SK-N-SH (cell line): ENCODE data around the gene SGO2.

Source experiments
- TF ChIP-seq, protein P1 (sequence below): IDR thresholded peaks from 2 replicates; pipeline ENCODE4 v1.6.1; 2012; ENCODE audit warnings: mild to moderate bottlenecking, low read depth, low read length, moderate library complexity
- TF ChIP-seq, protein P2 (sequence below): fragments of 200-600 bp; sonication (generic); IDR thresholded peaks from 2 replicates; pipeline ENCODE4 v1.6.1; 2017; ENCODE audit warnings: antibody characterized with exemption, mild to moderate bottlenecking, moderate library complexity
- TF ChIP-seq, protein P3 (sequence below): IDR thresholded peaks from 2 replicates; pipeline ENCODE4 v1.4.0; 2012; ENCODE audit warnings: low read depth

DNA sequence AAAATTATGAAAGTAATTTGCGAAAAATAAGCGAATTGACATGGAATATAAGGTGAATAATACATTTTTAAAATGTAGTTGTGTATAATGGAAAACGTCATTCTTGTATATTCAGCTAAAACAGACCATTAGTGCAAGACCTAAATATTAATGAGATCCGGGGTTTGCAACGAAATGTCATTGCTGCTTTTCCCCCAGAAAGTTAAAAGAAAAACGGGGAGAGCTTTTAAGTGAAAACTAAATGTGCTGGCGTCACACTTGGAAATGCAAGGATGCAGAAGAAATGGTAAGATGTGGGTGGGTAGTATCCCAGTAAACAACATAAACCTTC lies 491 bp upstream of the SGO2 start:
- TF ChIP-seq, protein P1, sequence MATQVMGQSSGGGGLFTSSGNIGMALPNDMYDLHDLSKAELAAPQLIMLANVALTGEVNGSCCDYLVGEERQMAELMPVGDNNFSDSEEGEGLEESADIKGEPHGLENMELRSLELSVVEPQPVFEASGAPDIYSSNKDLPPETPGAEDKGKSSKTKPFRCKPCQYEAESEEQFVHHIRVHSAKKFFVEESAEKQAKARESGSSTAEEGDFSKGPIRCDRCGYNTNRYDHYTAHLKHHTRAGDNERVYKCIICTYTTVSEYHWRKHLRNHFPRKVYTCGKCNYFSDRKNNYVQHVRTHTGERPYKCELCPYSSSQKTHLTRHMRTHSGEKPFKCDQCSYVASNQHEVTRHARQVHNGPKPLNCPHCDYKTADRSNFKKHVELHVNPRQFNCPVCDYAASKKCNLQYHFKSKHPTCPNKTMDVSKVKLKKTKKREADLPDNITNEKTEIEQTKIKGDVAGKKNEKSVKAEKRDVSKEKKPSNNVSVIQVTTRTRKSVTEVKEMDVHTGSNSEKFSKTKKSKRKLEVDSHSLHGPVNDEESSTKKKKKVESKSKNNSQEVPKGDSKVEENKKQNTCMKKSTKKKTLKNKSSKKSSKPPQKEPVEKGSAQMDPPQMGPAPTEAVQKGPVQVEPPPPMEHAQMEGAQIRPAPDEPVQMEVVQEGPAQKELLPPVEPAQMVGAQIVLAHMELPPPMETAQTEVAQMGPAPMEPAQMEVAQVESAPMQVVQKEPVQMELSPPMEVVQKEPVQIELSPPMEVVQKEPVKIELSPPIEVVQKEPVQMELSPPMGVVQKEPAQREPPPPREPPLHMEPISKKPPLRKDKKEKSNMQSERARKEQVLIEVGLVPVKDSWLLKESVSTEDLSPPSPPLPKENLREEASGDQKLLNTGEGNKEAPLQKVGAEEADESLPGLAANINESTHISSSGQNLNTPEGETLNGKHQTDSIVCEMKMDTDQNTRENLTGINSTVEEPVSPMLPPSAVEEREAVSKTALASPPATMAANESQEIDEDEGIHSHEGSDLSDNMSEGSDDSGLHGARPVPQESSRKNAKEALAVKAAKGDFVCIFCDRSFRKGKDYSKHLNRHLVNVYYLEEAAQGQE: no peak
- TF ChIP-seq, protein P2, sequence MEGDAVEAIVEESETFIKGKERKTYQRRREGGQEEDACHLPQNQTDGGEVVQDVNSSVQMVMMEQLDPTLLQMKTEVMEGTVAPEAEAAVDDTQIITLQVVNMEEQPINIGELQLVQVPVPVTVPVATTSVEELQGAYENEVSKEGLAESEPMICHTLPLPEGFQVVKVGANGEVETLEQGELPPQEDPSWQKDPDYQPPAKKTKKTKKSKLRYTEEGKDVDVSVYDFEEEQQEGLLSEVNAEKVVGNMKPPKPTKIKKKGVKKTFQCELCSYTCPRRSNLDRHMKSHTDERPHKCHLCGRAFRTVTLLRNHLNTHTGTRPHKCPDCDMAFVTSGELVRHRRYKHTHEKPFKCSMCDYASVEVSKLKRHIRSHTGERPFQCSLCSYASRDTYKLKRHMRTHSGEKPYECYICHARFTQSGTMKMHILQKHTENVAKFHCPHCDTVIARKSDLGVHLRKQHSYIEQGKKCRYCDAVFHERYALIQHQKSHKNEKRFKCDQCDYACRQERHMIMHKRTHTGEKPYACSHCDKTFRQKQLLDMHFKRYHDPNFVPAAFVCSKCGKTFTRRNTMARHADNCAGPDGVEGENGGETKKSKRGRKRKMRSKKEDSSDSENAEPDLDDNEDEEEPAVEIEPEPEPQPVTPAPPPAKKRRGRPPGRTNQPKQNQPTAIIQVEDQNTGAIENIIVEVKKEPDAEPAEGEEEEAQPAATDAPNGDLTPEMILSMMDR: no peak
- TF ChIP-seq, protein P3, sequence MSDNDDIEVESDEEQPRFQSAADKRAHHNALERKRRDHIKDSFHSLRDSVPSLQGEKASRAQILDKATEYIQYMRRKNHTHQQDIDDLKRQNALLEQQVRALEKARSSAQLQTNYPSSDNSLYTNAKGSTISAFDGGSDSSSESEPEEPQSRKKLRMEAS: no peak
